HepG2 (cell line): ENCODE data around the gene SEC14L1.

Experiments
- EP300 ChIP-seq, 3 experiments: sonication (generic) in 1 of 3; formaldehyde crosslinking in 1 of 3; IDR thresholded peaks; 2 replicates each; pipeline versions ENCODE4 v1.5.1 to v1.6.1; 2011 to 2020; ENCODE audit warnings: low read depth in 2 of 3, low read length in 2 of 3, borderline replicate concordance in 1 of 3, improper control_type of control experiment in 1 of 3, mild to moderate bottlenecking in 1 of 3, missing genetic modification reagents in 1 of 3, moderate library complexity in 1 of 3
- ZNF362 ChIP-seq: sonication (generic); formaldehyde crosslinking; IDR thresholded peaks from 2 replicates; pipeline ENCODE4 v1.4.0; 2020; ENCODE audit warnings: missing genetic modification reagents, mild to moderate bottlenecking, borderline replicate concordance

GRCh38 chr17:77098884-77099545 lies 41.8 kb upstream of the SEC14L1 start:
- TF ChIP-seq EP300 (IDR thresholded peaks at IDR 0.05; ENCODE audit: low read depth in 2 of 2, low read length in 2 of 2) (peak in 1 of 2 experiments; percentile 57; a peak in 1 of 4 replicates), EP300 (CRISPR knock-in tag; IDR thresholded peaks at IDR 0.05; ENCODE audit: borderline replicate concordance) (no peak), ZNF362 (no peak)
